ENCODE measurements around the gene PCP2. TPM values are rescaled to one million over a fixed set of nuclear protein-coding genes. Genes with fewer than 3 reads are reported as not detected.
"Not testable (repeated sequence)": the region's sequence is repeated elsewhere in the genome, so short reads cannot be mapped to it uniquely, and the experiment has no call there.

The PCP2 gene
- total RNA-seq, 1 experiment from 2014 or later: not detected

- DNase-seq (ENCODE audit: low read depth, low spot score): peak; percentile 42
- in situ Hi-C loops (cut with HindIII; ENCODE audit: low pct_unique_long_range_greater_than_20kb, low sequenced_read_pairs): not testable (repeated sequence)
Measured at GRCh38 chr19:7643629-7644549, 10.4 kb upstream of the PCP2 start.

GRCh38 chr19:7643031-7643415 is 9.5 kb upstream of the PCP2 start:
- no peak for DNase-seq (ENCODE audit: low read depth, low spot score)
- in situ Hi-C loops (cut with HindIII; ENCODE audit: low pct_unique_long_range_greater_than_20kb, low sequenced_read_pairs): no loop called here

GRCh38 chr19:7642295-7643030 is 8.9 kb upstream of the PCP2 start:
- no peak for DNase-seq (ENCODE audit: low read depth, low spot score)
- in situ Hi-C loops (cut with HindIII; ENCODE audit: low pct_unique_long_range_greater_than_20kb, low sequenced_read_pairs): no loop called here

GRCh38 chr19:7641290-7642276 is 8.1 kb upstream of the PCP2 start:
- in situ Hi-C loops (cut with HindIII; ENCODE audit: low pct_unique_long_range_greater_than_20kb, low sequenced_read_pairs): no loop called here
- no peak for DNase-seq (ENCODE audit: low read depth, low spot score)

- DNase-seq (ENCODE audit: low read depth, low spot score): no peak
- in situ Hi-C loops (cut with HindIII; ENCODE audit: low pct_unique_long_range_greater_than_20kb, low sequenced_read_pairs): no loop called here
Measured at GRCh38 chr19:7640803-7641202, 7.3 kb upstream of the PCP2 start.

GRCh38 chr19:7639863-7640348 is 6.4 kb upstream of the PCP2 start:
- in situ Hi-C loops (cut with HindIII; ENCODE audit: low pct_unique_long_range_greater_than_20kb, low sequenced_read_pairs): no loop called here
- DNase-seq (ENCODE audit: low read depth, low spot score): no peak

- no peak for DNase-seq (ENCODE audit: low read depth, low spot score)
- in situ Hi-C loops (cut with HindIII; ENCODE audit: low pct_unique_long_range_greater_than_20kb, low sequenced_read_pairs): no loop called here
Measured at GRCh38 chr19:7638802-7639465, 5.4 kb upstream of the PCP2 start.

GRCh38 chr19:7637374-7638256 is 4.1 kb upstream of the PCP2 start:
- DNase-seq (ENCODE audit: low read depth, low spot score): no peak
- in situ Hi-C loops (cut with HindIII; ENCODE audit: low pct_unique_long_range_greater_than_20kb, low sequenced_read_pairs): no loop called here

- in situ Hi-C loops (cut with HindIII; ENCODE audit: low pct_unique_long_range_greater_than_20kb, low sequenced_read_pairs): no loop called here
- no peak for DNase-seq (ENCODE audit: low read depth, low spot score)
Measured at GRCh38 chr19:7636691-7637373, 3.3 kb upstream of the PCP2 start, which contains the start of gene STXBP2. TSS of gene STXBP2 (plus strand) at chr19:7637110. CDS start at chr19:7637150, 40 bp downstream.

GRCh38 chr19:7636317-7636690 is 2.8 kb upstream of the PCP2 start:
- DNase-seq (ENCODE audit: low read depth, low spot score): no peak
- in situ Hi-C loops (cut with HindIII; ENCODE audit: low pct_unique_long_range_greater_than_20kb, low sequenced_read_pairs): no loop called here

- in situ Hi-C loops (cut with HindIII; ENCODE audit: low pct_unique_long_range_greater_than_20kb, low sequenced_read_pairs): no loop called here
- DNase-seq (ENCODE audit: low read depth, low spot score): no peak
Measured at GRCh38 chr19:7635670-7636069, 2.2 kb upstream of the PCP2 start.

- no peak for DNase-seq (ENCODE audit: low read depth, low spot score)
- in situ Hi-C loops (cut with HindIII; ENCODE audit: low pct_unique_long_range_greater_than_20kb, low sequenced_read_pairs): no loop called here
Measured at GRCh38 chr19:7632340-7633203, 947 bp downstream of the PCP2 start.

- in situ Hi-C loops (cut with HindIII; ENCODE audit: low pct_unique_long_range_greater_than_20kb, low sequenced_read_pairs): no loop called here
- DNase-seq (ENCODE audit: low read depth, low spot score): no peak
Measured at GRCh38 chr19:7631577-7631976, 1.9 kb downstream of the PCP2 start.

GRCh38 chr19:7629347-7630054 is 4.0 kb downstream of the PCP2 start, which contains the start of the genes PET100 and XAB2:
TSS of gene PET100 (plus strand) at chr19:7629793. CDS start at chr19:7629834, 41 bp downstream.
TSS of gene XAB2 (minus strand) at chr19:7629545. CDS start at chr19:7629527, 18 bp downstream.
- peak; percentile 98 for DNase-seq (ENCODE audit: low read depth, low spot score)
- in situ Hi-C loops (cut with HindIII; ENCODE audit: low pct_unique_long_range_greater_than_20kb, low sequenced_read_pairs): no loop called here

Data from SK-MEL-5 (cell line).